Peyer's patch (tissue), 4 donors: ENCODE data around the gene PDSS1.

ENCODE experiments used
- POLR2A ChIP-seq, 2 donors: fragments of 450-650 bp; IDR thresholded peaks; one replicate each; pipeline ENCODE4 v1.5.1; 2017; ENCODE audit warnings: antibody characterized with exemption in 2 of 2, mild to moderate bottlenecking in 2 of 2, moderate library complexity in 2 of 2
- TF ChIP-seq, protein P1 (sequence below), 6 experiments: fragments of 450-650 bp in 4 of 6; fragments of 200-600 bp in 2 of 6; sonication (generic) in 1 of 6; IDR thresholded peaks; one replicate each; pipeline ENCODE4 v1.5.1; 2017 to 2019; ENCODE audit warnings: antibody characterized with exemption in 6 of 6, mild to moderate bottlenecking in 3 of 6, moderate library complexity in 1 of 6

DNA sequence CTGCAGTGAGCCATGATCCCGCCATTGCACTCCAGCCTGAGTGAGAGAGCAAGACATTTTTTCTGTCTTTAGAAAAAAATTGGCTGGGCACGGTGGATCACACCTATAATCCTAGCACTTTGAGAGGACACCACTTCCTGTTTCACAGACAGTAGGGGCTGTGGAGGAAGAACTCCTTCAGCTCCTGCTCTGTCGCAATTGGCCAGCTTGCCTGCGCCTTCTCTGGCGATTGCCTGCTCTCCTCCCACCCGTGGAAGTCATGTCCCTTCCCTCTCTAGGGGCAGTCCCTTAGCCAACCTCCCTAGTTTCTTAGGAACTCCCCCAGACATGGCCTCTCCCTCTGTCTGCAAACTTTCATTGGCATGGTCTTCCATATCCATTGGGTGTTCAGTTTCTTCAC, 8.7 kb downstream of the PDSS1 start:
- TF ChIP-seq, protein P1, sequence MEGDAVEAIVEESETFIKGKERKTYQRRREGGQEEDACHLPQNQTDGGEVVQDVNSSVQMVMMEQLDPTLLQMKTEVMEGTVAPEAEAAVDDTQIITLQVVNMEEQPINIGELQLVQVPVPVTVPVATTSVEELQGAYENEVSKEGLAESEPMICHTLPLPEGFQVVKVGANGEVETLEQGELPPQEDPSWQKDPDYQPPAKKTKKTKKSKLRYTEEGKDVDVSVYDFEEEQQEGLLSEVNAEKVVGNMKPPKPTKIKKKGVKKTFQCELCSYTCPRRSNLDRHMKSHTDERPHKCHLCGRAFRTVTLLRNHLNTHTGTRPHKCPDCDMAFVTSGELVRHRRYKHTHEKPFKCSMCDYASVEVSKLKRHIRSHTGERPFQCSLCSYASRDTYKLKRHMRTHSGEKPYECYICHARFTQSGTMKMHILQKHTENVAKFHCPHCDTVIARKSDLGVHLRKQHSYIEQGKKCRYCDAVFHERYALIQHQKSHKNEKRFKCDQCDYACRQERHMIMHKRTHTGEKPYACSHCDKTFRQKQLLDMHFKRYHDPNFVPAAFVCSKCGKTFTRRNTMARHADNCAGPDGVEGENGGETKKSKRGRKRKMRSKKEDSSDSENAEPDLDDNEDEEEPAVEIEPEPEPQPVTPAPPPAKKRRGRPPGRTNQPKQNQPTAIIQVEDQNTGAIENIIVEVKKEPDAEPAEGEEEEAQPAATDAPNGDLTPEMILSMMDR (IDR thresholded peaks at IDR 0.05): no peak
- TF ChIP-seq POLR2A (IDR thresholded peaks at IDR 0.05): no peak
